Stimulated activated CD4-positive, alpha-beta T cell treated with anti-CD3 and anti-CD28 coated beads, Interleukin-1b, Interleukin-23, amount 100 ng/mL, for 4 hours (primary cell): Measurements from ENCODE around the gene EWSR1.

Experiments used
- DNase-seq, 2 donors: peaks; one replicate each; pipeline ENCODE4 v3.0.0-alpha.2; 2020; ENCODE audit warnings: low read depth in 2 of 2

The EWSR1 gene

DNA sequence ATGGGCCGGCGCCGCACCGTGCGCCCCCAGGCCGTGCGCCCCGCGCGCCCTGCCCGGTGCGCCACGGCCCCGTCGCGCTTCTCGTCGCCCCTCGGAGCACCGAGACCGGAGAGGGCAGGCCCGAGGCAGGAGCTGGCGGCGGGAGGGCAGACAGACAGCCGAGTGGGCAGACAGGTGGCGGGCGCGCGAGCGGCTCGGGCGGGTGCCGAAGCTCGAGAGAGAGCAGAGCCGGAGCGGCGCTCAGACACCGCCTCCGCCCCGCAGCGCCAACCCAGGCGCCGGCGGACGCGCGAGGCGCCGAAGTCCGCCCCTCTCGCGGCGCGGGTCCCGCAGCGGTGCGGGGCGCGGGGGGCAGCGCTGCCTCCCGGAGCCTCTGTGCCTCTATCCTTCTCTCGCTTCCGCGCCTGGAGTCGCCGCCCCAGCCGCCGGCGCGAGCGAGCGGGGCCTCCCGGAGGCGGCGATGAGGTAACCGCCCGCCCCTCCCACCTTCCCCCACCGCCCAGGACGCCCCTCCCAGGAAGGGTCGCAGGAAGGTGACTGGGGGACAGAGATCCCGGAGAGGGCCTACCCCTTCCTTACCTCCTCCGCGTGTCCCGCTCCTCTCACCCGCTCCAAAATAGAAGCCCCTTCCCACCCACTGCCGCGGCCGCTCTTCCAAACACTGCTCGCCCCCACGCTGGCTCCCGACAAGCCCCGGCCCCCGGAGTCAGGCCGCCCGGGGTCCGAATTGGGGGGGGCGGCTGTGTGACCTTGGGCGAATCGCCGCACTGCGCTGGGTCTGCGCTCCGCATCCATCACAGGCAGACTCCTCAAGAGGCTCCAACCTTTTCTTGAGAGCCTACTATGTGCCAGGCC is 47.4 kb downstream of the EWSR1 start, which contains the start of gene RASL10A:
TSS of gene RASL10A (minus strand) at position 412 of the 855 bp plus-strand sequence. CDS start 451 bp downstream, outside the sequence.
- no peak for DNase-seq

GRCh38 chr22:29316141-29316828 is 48.2 kb downstream of the EWSR1 start:
- no peak for DNase-seq

GRCh38 chr22:29317827-29318454 is 49.9 kb downstream of the EWSR1 start:
- no peak for DNase-seq

DNA sequence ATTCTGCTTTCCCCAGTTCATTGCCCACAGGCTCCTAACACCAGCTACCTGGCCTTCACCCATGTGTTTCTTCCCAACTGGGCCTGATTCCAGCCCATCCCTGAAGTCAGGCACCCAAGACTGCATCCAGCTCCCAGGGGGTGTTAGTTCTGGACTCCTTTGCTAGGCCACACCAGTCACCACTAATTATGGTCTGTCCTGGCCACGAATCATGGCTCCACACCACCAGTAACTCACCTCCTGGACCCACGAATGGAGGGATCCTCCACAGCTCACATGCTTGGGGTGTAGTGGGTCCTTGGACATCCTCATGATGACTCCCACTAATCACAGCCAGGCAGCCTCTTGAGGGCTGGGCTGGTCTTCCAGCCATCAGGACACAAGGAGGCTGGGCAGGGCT is 51.0 kb downstream of the EWSR1 start:
- DNase-seq = no peak

DNA sequence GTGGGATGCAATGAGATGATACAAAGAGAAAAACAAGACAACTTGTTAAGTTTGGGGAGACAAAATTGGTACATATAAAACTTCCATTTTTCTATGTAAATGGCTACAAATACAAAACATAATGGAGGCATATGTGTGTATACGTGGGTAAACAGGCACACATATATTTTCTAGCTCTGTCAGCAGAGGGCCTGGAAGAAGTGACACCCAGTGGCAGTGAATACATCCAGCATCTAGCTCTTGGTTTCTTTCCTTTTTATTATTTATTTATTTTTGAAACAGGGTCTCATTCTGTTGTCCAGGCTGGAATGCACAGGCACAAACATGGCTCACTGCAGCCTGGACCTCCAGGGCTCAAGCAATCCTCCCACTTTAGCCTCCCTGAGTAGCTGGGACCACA is 52.5 kb downstream of the EWSR1 start:
- no peak for DNase-seq

- DNase-seq = no peak
These were observed 55.6 kb downstream of the EWSR1 start for GRCh38 chr22:29323641-29324040.

DNA sequence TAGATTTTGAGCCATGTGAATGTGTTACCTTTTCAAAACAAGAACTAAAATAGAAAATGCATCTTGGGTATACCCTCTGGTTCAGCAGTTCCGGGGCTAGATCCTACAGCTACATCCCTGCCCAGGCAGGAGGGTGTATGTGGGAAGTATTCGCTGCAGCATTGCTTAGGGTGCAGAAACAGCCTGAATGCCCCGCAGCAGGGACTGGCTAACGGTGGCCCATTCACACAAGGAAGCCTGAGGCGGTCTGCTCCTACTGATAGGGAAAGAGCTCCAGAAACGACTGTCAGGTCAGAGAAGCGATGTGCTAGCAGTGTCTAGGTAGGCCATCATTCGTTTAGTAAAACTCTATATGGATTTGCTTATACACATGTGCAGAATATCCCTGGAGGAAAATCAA is 57.3 kb downstream of the EWSR1 start:
- DNase-seq = no peak

DNA sequence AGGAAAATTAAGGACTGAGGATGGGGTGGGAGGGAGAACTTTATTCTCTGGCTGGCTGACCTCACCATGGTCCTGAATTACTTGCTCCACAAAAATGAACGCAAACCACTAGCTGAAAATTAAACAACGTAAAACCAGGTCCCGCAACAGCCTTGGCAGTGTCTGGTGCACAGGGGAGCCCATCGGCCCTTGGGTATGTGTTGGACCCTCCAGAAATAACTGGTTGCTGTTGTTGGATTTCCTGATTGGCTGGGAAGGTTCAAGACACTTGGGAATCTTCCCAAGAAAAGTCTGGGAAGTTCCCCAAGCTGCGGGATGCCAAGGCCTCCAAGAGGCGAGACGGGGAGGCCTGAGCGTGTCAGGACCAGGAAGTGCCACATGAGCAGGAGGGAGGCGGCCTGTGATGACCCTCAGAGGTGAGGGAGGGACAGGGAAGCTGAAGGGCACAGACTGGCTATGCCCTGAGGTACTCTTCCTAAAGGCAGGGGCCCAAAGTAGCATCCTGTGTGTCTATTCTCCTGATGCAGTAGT is 57.8 kb downstream of the EWSR1 start:
- DNase-seq = no peak

DNA sequence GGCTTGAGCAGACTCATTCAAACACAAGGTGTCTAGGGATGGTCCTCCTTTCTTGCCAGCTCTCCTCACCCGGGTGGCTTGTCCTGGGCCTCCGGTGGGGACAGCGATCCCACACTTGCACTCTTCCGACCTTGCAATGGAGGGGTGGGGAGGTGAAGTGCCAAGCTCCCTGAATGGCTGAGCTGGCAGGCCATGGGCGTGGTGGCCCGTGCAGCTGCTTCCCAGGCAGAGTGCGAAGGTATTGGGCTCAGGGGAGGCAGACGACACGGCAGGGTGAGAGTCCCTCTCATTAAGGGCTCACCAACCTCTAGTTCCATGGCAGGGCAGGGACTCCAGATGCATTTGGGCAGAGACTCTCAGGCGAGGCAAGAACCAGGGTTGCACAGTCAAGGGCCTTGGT is 58.4 kb downstream of the EWSR1 start:
- DNase-seq = no peak

DNA sequence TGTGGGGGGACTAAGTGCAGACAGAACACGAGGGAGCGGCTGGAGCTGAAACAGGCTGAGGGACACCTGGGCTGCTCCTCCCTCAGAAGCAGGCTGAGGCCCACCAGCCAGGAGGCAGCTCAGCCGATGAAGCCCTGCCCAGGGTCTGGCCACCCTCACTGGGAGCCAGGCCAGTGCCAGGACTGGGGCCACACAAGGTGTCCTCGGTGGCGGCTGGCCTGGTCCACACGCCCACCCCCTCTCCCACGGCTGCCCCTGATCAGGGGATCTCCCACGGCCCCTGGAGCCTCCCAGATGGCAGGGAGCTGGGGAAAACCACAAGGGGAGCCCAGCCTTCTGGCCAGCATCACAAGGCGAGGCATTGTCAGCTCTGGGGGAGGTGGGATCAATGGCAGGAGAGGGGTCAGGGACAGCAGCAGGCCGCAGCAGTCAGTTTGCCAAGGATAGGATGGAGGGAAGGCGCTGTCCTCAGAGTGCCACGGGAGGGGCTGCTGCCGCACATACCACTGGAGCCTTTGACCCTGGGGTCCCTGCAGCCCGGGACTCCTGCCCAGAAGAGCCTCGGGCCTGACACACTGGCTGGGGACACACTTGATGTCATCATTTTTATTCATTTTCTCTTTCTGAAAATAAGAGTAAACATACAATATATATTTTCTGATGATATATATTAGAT is 59.2 kb downstream of the EWSR1 start:
- no peak for DNase-seq

DNA sequence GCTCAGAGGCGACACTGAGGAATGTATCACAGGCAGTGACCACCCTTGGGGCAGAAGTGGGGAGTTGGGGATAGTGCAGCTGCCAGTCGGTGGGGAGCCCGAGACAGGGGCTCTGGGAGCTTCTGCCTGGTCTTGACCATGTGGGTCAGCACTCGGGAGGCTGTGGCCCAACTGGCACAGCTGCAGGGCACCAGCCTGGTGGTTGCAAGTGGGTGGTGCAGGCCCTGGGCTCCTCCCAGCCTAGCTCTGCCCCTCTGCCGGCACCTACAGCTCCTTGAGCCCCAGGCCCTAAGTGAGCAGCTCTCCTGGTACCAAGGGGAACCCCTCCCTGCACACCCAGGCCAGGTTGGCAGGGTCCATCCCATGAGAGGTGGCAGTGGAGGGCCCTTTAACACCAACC is 60.0 kb downstream of the EWSR1 start:
- DNase-seq = no peak

DNA sequence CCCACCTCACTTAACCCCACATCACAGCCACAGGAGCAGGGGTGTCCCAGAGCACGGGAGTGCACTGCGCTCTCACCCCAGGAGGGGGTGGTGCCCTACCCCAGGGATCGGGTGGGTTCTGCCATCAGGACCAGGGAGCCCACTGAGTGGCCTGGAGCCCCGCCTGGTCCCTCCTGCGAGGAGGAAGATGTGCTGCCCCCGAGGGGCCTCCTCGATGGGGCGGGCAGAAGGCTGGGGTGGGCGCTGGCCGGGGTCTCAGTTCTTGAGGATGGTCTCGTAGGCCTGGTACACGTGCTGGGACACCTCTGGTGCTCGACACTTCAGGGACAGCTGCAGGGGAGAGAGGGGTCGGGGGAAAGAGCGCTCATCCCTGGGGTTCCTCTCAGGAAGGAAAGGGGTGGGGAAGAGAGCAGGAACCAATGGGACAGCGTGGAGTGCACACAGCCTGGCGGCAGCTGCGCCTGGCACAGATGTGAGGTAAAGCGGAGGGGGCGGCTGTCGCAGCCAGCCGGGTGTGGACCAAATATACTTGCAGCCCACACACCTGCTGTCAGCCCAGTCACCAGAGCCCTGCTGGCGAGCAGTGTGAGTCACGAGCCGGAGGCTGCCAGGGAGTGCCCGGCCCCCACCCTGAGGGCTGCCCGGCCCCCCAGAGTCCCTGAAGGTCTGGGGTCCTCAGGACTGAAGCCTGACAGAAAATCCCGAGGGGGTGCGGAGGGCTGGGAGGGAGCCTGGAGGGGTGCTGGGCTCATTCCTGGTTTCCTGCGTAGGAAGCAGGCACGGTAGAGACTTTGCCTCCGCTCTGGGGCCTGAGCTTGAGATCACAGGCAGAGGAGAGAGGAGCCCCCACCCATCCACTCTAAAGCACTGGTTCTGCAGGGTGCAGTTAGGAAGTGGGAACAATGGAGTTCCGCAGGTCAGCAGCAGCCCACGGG is 60.8 kb downstream of the EWSR1 start:
- DNase-seq = no peak

DNA sequence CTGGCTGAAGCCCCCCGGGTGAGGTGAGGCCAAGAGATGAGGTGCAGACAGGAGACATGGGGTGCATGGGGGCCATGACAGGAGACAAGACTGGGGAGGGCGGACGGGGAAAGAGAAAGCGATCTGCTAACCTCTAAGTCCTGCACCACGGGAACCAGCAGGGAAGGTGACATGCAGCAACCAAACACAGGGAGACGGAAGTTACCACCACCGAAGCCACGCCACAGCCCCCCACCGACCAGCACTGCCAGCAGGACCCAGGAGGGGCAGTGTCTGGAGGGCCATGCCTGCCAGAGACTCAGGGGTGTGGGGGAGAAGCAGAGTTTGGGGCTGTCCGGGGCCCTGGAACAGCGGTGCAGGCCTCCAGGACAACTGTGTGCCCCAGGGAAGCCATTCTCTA is 61.5 kb downstream of the EWSR1 start:
- no peak for DNase-seq

DNA sequence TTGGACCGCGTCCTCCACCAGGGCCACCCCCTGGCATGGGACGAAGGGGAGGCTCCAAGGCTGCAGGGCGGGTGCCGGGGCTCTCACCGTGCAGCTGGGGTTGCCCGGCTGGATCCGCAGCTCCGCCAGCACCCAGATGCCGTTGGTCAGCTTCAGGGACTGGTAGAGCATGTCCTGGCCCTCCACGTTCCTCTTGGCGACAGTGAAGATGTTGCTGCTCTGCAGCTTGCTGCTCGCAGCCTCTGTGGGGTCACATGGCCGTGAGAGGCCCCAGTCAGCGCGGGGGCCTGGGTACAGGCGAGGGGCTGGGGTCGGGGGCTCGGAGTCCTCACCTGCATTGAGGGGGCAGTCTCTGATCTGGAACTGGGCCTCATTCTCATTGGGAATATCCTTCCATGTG is 62.2 kb downstream of the EWSR1 start:
- no peak for DNase-seq

- no peak for DNase-seq
These were observed 62.7 kb downstream of the EWSR1 start for GRCh38 chr22:29330753-29331152.

GRCh38 chr22:29331213-29331612 is 63.1 kb downstream of the EWSR1 start:
- DNase-seq = no peak

GRCh38 chr22:29331658-29332300 is 63.7 kb downstream of the EWSR1 start:
- no peak for DNase-seq

GRCh38 chr22:29332886-29333496 is 64.9 kb downstream of the EWSR1 start:
- DNase-seq = no peak

DNA sequence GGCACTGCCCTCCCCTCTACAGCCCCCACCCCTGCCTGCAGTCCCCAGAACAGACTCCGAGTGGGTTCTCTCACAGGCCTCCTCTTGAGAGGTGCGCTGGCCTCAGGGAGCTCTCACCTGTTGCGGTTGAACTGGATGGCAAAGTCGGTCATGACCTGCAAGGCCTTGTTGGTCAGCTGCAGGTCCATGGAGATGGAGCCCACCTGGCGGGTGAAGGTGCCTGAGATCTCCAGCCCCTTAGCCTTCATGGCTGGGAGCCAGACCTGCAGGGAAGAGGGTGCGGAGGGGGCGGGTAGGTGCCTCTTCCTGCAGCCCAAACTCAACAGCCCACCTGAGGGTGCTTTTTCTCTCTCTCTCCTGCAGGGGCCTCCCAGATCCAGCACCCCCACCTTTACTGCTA is 66.1 kb downstream of the EWSR1 start:
- DNase-seq = no peak
